Right atrium auricular region (tissue), 2 donors: Measurements from ENCODE around the gene HNRNPC. TPM values are rescaled to one million over a fixed set of nuclear protein-coding genes. Genes with fewer than 3 reads are reported as not detected.
A peak's percentile ranks its signal among the peaks of the same experiment; 100 is the strongest.

ENCODE experiments used
- DNase-seq: peaks from one replicate; pipeline ENCODE4 v3.0.0-alpha.2; 2019; ENCODE audit warnings: low spot score
- H3K27ac ChIP-seq, 2 donors: fragments of 200-600 bp; sonication (generic); 1 replicate in 1 of 2; 2 replicates in 1 of 2; pipeline ENCODE4 v1.5.1; 2016 to 2019
- H3K27me3 ChIP-seq, 2 donors: fragments of 200-600 bp; sonication (generic); one replicate each; pipeline versions ENCODE4 v1.5.1 to v1.6.0; 2017 to 2019
- H3K36me3 ChIP-seq: fragments of 200-600 bp; sonication (generic); one replicate; pipeline ENCODE4 v1.5.1; 2016
- H3K4me1 ChIP-seq, 2 donors: fragments of 200-600 bp; sonication (generic); one replicate each; pipeline versions ENCODE4 v1.5.1 to v1.6.0; 2017 to 2019
- H3K4me3 ChIP-seq, 2 donors: fragments of 200-600 bp; sonication (generic); 1 replicate in 1 of 2; 2 replicates in 1 of 2; pipeline ENCODE4 v1.5.1; 2017 to 2019; ENCODE audit warnings: mild to moderate bottlenecking in 1 of 2, moderate library complexity in 1 of 2
- H3K9me3 ChIP-seq, 2 donors: fragments of 200-600 bp; sonication (generic); one replicate each; pipeline ENCODE4 v1.5.1; 2019
- CTCF ChIP-seq, 2 donors: fragments of 200-600 bp; sonication (generic); IDR thresholded peaks; one replicate each; pipeline ENCODE4 v1.5.1; 2019; ENCODE audit warnings: antibody characterized with exemption in 2 of 2
- total RNA-seq, 2 donors: library from RNA; depleted of rRNA; stranded (reverse); fragments of >200 nt; gene quantifications; one replicate each; pipeline ENCODE4 v1.1.0, GENCODE V29; 2016

HNRNPC gene
- total RNA-seq = 100 to 1,000 TPM; 254 to 277 TPM

GRCh38 chr14:21269252-21270046 lies at the start of gene HNRNPC:
Gene HNRNPC, minus strand, starts transcription at chr14:21269442. Its CDS starts 35,249 bp downstream, at chr14:21234193.
- Histone ChIP-seq H3K36me3 (peaks cover 13% of the 10 kb centered on the region), H3K9me3 (no peaks in the 10 kb centered on the region), H3K4me1 (peaks cover 0 to 39% of the 10 kb centered on the region in 2 donors), H3K27ac (peak within 1 kb of the TSS; percentile 96 to 99), H3K27me3 (no peaks in the 10 kb centered on the region), H3K4me3 (peak within 1 kb of the TSS; percentile 92 to 97)
- peak; percentile 100 for DNase-seq
- TF ChIP-seq CTCF (IDR thresholded peaks at IDR 0.05) = no peak

DNA sequence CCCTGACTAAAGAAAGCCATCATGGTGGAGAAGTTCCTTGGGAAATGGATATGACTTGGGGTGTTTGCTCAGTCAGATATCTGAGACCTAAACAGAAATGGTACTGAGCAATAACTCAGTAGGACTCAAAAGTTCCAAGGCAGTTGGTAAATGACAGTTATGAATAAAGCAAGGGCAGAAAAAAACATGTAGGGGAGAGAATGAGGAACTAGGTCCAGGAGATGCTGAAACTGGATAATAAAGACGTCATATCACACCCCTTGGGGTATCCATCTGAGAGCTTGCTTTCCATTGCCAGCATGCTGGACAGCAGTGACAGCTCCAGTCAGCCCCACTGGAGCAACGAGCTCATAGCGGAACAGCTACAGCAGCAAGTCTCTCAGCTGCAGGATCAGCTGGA lies 48.2 kb upstream of the HNRNPC start:
- no peaks in the 10 kb centered on the region for H3K27me3 ChIP-seq
- no peak for TF ChIP-seq CTCF (IDR thresholded peaks at IDR 0.05)
- H3K4me3 ChIP-seq = no peak overlapping the region
- no peaks in the 10 kb centered on the region for H3K9me3 ChIP-seq
- no peak for DNase-seq
- no peaks in the 10 kb centered on the region for H3K36me3 ChIP-seq
- no peak overlapping the region for H3K27ac ChIP-seq
- H3K4me1 ChIP-seq = no peaks in the 10 kb centered on the region

- no peaks in the 10 kb centered on the region for H3K4me1 ChIP-seq
- H3K9me3 ChIP-seq = no peaks in the 10 kb centered on the region
- no peak overlapping the region for H3K27ac ChIP-seq
- TF ChIP-seq CTCF (IDR thresholded peaks at IDR 0.05) = no peak
- no peak for DNase-seq
- H3K36me3 ChIP-seq = no peaks in the 10 kb centered on the region
- H3K27me3 ChIP-seq = no peaks in the 10 kb centered on the region
- H3K4me3 ChIP-seq = no peak overlapping the region
Measured at GRCh38 chr14:21313512-21313911, 44.3 kb upstream of the HNRNPC start.

DNA sequence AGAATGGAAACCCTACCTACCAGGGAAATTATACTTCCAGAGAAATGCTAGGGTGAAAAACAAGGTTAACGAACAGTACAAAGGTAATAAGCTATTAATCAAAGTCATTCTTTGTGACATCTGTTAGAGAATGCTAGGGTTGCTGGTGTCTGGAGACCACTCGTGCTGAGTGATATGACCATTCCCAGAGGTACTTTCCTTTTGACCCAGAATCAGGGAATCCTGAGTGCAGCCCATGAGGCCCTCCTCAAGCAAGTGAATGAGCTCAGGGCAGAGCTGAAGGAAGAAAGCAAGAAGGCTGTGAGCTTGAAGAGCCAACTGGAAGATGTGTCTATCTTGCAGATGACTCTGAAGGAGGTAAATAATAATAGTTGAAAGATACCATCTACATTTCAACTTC lies 42.4 kb upstream of the HNRNPC start:
- Histone ChIP-seq H3K27me3 (no peaks in the 10 kb centered on the region), H3K27ac (no peak overlapping the region), H3K4me1 (no peaks in the 10 kb centered on the region), H3K4me3 (no peak overlapping the region), H3K36me3 (no peaks in the 10 kb centered on the region), H3K9me3 (no peaks in the 10 kb centered on the region)
- TF ChIP-seq CTCF (IDR thresholded peaks at IDR 0.05) = no peak
- DNase-seq = no peak

- no peak for TF ChIP-seq CTCF (IDR thresholded peaks at IDR 0.05)
- H3K9me3 ChIP-seq = no peaks in the 10 kb centered on the region
- DNase-seq = no peak
- H3K4me3 ChIP-seq = no peak overlapping the region
- H3K36me3 ChIP-seq = no peaks in the 10 kb centered on the region
- H3K4me1 ChIP-seq = no peaks in the 10 kb centered on the region
- H3K27me3 ChIP-seq = no peaks in the 10 kb centered on the region
- no peak overlapping the region for H3K27ac ChIP-seq
Measured at GRCh38 chr14:21309956-21310355, 40.7 kb upstream of the HNRNPC start.

- no peaks in the 10 kb centered on the region for H3K9me3 ChIP-seq
- peak overlapping the region in 1 of 2 donors; percentile 73 for H3K27ac ChIP-seq
- no peak for TF ChIP-seq CTCF (IDR thresholded peaks at IDR 0.05)
- DNase-seq = no peak
- no peaks in the 10 kb centered on the region for H3K36me3 ChIP-seq
- H3K4me3 ChIP-seq = peak overlapping the region; percentile 29 to 39
- H3K4me1 ChIP-seq = no peaks in the 10 kb centered on the region
- H3K27me3 ChIP-seq = no peaks in the 10 kb centered on the region
Measured at GRCh38 chr14:21309238-21309636, 40.0 kb upstream of the HNRNPC start.
